ENCODE data around the gene CGRRF1.

- TF ChIP-seq EZH2phosphoT487 (IDR thresholded peaks at IDR 0.05; ENCODE audit: low read depth) (no peak), CTCF (IDR thresholded peaks at IDR 0.05; ENCODE audit: low read depth, low read length) (no peak)
Measured at GRCh38 chr14:54532111-54533012, 22.7 kb downstream of the CGRRF1 start.

Measured in OCI-LY3 (cell line).